SH-SY5Y (cell line): ENCODE measurements around the gene KIF2C.

Source experiments
- GATA2 ChIP-seq: IDR thresholded peaks from 2 replicates; pipeline ENCODE4 v1.6.1; 2011; ENCODE audit warnings: mild to moderate bottlenecking, low read depth, low read length
- GATA3 ChIP-seq: IDR thresholded peaks from 2 replicates; pipeline ENCODE4 v1.6.1; 2011; ENCODE audit warnings: low read depth, mild to moderate bottlenecking, low read length, moderate library complexity

Gene KIF2C

DNA sequence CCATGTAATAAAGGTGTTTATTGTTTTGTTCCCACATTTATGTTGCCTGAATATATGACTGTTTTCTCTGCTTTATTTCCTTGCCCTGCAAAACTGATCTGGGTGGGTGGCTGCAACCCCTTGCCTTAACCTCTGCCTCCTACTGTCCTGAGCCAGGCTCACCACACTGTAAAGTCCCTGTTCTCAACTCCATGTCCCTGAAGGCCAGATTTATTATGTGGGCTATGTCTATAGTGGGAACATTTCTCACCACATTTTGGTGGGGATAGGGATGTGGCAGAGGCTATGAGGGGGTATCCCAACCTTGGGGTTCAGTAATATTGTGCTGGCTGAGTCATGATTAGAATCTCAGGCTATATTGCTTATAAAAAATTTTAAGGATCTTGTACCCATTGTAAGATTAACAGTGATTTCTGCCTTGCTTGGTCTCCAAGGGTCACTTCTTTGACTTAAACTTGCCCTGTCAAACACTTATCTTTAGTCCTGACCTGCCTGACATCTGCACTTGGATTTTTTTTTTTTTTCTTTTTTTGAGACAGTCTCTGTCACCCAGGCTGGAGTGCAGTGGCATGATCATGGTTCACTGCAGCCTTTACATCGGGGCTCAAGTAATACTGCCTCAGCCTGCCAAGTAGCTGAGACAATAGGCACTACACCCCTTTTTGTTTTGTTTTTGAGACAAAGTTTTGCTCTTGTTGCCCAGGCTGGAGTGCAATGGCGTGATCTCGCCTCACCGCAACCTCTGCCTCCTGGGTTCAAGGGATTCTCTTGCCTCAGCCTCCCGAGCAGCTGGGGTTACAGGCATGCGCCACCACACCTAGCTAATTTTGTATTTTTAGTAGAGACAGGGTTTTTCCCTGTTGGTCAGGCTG is 39.3 kb downstream of the KIF2C start:
- no peak for TF ChIP-seq GATA2
- no peak for TF ChIP-seq GATA3

GRCh38 chr1:44780583-44781121 is 41.0 kb downstream of the KIF2C start:
- TF ChIP-seq GATA3: no peak
- no peak for TF ChIP-seq GATA2

GRCh38 chr1:44783697-44784093 is 44.1 kb downstream of the KIF2C start:
- no peak for TF ChIP-seq GATA3
- TF ChIP-seq GATA2: no peak

DNA sequence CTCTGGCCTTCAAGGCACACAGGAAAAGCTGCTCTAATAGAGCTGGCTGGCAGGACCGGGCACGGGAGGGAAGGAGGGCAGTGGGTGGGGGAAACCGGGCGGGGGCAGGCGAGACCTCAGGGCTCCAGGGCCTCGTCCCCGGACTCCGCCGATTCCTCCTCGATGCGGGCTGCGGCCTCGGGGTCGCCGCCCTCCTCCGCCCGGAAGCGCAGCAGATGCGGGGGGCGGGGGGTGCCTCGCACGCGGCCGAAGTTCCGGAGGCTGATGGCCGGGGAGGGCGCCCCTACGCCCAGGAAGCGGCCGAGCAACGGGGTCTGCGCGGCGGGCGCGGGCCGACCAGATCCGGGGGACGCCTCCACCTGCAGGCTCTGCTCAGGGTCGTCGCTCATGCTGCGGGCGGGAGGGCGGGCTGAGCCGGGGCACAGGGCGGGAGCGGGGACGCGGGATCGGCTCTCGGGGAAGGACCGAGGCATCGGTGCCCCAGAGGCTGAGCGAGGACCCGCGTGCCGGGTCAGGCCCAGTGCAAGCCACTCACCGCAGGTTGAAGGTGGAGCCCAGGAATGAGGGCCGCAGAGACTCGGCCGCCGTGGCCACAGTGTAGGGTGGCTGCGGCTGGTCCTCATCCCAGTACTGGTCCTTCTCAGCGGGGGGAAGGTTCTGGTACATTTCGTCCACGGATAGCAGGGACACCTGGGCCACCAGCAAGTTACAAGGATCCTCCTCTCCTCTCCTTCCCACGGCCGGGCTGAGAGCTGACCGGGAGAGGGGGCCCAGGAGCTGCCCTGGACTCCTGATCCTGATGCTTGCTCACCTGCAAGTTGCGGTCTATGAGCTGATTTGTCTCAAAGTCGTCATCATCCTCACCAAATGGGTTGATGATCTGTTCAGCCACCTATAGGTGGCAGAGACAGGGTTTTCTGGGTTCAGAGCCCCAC is 44.7 kb downstream of the KIF2C start:
- no peak for TF ChIP-seq GATA2
- no peak for TF ChIP-seq GATA3

DNA sequence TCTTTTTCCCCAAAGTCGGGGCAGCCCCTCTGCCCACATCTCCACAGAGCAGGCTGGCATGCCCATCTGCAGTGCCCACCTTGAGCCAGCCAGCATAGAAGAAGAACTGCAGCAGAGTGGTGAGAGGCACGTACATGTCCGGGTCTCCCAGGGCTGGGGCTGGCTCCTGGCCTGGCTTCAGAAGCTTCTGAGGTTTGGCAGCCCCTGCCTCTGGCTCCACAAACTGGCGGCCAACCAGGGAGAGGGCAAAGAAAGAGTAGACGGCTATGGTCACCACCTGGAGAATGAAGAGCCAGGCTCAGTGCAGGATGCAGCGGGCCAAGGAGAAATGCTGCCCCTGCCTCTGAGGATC is 45.4 kb downstream of the KIF2C start:
- no peak for TF ChIP-seq GATA2
- TF ChIP-seq GATA3: no peak

DNA sequence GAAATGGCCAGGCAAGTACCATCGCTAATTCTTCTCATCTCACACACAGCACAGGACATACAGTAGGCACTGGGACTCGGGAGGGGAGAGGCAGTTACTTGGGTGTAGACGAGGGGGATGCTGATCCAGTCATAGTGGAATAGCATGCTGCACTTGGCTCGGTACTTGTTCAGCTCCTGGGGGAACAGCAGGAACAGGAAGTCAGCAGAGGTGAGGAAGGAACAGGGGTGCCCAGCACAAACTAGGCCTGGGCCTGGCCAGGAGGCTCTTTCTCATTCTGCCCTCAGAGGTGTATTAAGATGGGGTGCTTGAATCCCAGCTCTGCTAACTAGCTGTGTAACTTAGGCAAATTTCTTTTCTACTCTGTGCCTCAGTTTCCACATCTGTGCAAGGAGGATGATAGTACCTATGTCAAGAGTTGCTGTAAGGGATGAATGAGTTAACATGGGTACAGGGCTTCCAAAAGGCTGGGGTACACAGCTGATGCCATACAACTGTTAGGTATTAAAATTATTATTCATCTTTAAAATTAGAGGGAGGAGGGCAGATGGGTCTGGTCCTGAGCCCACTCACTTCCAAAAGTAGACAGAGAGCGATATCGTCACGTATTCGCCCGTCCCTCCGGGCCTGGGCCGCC is 46.0 kb downstream of the KIF2C start:
- no peak for TF ChIP-seq GATA3
- no peak for TF ChIP-seq GATA2

- TF ChIP-seq GATA2: no peak
- TF ChIP-seq GATA3: no peak
Observed at GRCh38 chr1:44786138-44786840, 46.7 kb downstream of the KIF2C start.

GRCh38 chr1:44786841-44787426 is 47.3 kb downstream of the KIF2C start:
- no peak for TF ChIP-seq GATA2
- no peak for TF ChIP-seq GATA3

- TF ChIP-seq GATA3: no peak
- TF ChIP-seq GATA2: no peak
Observed at GRCh38 chr1:44787506-44787905, 47.9 kb downstream of the KIF2C start.

- TF ChIP-seq GATA2 (no peak), GATA3 (no peak)
Observed at GRCh38 chr1:44788120-44788860, 48.7 kb downstream of the KIF2C start, which contains the start of gene BEST4. TSS of gene BEST4 (minus strand) at chr1:44788170. CDS start at chr1:44787705, 465 bp downstream.

DNA sequence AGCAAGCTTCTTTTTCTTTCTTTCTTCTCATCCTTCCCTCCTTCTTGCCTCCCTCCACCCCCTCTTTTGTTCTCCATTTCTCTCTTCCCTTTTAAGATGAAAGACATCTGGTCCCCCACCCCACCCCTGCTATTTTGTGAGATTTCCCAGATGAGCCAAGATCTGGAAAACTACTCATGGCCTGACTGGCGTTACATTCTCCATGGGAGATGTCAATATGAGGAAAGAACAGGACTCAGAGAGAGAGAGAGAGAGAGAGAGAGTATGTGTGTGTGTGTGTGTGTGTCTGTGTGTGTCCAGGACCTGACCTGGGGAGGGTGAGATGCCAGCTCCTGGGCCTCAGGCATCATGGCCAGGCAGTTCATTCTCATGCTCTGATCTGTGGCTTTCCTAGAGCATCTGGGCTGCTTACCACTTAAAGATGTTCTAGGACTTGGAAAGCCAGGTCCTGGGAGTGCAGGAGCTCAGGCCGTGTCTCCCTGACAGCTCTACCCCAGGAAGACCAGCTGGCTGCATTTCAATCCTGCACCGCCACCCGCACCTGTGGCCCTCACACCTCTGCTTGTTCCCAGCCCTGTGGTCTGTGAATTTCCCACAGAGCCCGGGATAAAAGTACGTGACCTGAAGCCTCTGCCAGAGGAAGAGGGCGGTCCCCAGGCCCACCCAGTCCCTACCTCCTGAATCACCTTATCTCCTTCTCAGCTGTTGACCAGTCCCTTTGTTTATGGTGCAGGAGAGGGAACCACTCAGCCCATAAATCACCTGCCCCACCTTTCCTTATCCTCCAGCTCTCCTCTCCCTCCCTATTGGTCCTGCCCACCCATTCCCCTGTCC is 51.5 kb downstream of the KIF2C start:
- no peak for TF ChIP-seq GATA2
- TF ChIP-seq GATA3: no peak
